NT2/D1 (cell line): ENCODE measurements around the gene IQGAP1.

Experiments
- DNase-seq: peaks from one replicate; pipeline ENCODE4 v3.0.0-alpha.2; 2011; ENCODE audit warnings: low read depth, low spot score
- H3K27me3 ChIP-seq: 2 replicates; pipeline ENCODE4 v1.6.0; 2011; ENCODE audit warnings: mild to moderate bottlenecking; ENCODE audit not compliant: insufficient read length, insufficient read depth
- H3K36me3 ChIP-seq: 2 replicates; pipeline ENCODE4 v1.6.1; 2011; ENCODE audit warnings: mild to moderate bottlenecking, low read length, mixed read lengths; ENCODE audit not compliant: insufficient read depth, insufficient read length
- H3K4me1 ChIP-seq: 2 replicates; pipeline ENCODE4 v1.5.1; 2011; ENCODE audit not compliant: insufficient read depth, insufficient read length
- H3K4me3 ChIP-seq: 2 replicates; pipeline ENCODE4 v1.5.1; 2011; ENCODE audit warnings: low read depth; ENCODE audit not compliant: insufficient read length
- H3K9ac ChIP-seq: 2 replicates; pipeline ENCODE4 v1.6.0; 2011; ENCODE audit warnings: low read depth; ENCODE audit not compliant: insufficient read length
- H3K9me3 ChIP-seq: 2 replicates; pipeline ENCODE4 v1.5.1; 2011; ENCODE audit warnings: mild to moderate bottlenecking, low read length; ENCODE audit not compliant: insufficient read depth
- SUZ12 ChIP-seq: IDR thresholded peaks from 2 replicates; pipeline ENCODE4 v1.6.1; 2011; ENCODE audit not compliant: insufficient read length, insufficient read depth; ENCODE audit errors: extremely low read depth
- YY1 ChIP-seq: IDR thresholded peaks from 2 replicates; pipeline ENCODE4 v1.6.1; 2011; ENCODE audit not compliant: insufficient read length, insufficient read depth
- ZNF274 ChIP-seq: IDR thresholded peaks from 2 replicates; pipeline ENCODE4 v1.6.1; 2011; ENCODE audit warnings: mild to moderate bottlenecking, low read depth, low read length

Gene IQGAP1

GRCh38 chr15:90545095-90545494, 157.1 kb downstream of the IQGAP1 start:
- Histone ChIP-seq H3K27me3 (no peaks in the 10 kb centered on the region), H3K4me1 (no peaks in the 10 kb centered on the region), H3K9ac (no peak overlapping the region), H3K9me3 (no peaks in the 10 kb centered on the region), H3K4me3 (no peak overlapping the region), H3K36me3 (no peaks in the 10 kb centered on the region)
- DNase-seq, result no peak
- TF ChIP-seq SUZ12 (no peak), YY1 (no peak), ZNF274 (no peak)

GRCh38 chr15:90547540-90547939, 159.5 kb downstream of the IQGAP1 start:
- DNase-seq, result no peak
- peaks cover 2% of the 10 kb centered on the region for H3K4me1 ChIP-seq
- H3K9ac ChIP-seq, result no peak overlapping the region
- no peaks in the 10 kb centered on the region for H3K36me3 ChIP-seq
- H3K4me3 ChIP-seq, result no peak overlapping the region
- no peak for TF ChIP-seq SUZ12
- no peaks in the 10 kb centered on the region for H3K9me3 ChIP-seq
- H3K27me3 ChIP-seq, result no peaks in the 10 kb centered on the region

DNA sequence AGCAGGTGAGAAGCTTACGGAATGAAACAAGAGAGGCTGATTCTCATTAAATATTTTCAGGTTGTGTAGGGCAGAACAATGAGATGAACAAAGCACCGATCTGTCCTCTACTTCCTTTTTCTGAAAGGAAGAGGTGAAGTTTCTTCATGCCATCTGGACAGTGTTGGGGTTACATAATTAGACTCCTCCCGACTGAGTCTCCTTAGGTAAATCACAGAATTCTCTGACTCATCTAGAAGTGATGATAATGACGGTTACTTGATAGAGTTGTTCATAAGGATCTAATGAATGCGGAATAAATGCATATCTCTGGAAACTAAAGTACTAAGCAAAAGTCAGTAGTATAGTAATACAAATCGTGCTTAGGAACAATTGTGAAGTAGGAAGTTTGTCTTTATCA, 162.9 kb downstream of the IQGAP1 start:
- H3K4me3 ChIP-seq, result no peak overlapping the region
- TF ChIP-seq SUZ12 (no peak), ZNF274 (no peak), YY1 (no peak)
- peaks cover 2% of the 10 kb centered on the region for H3K36me3 ChIP-seq
- no peak overlapping the region for H3K9ac ChIP-seq
- H3K27me3 ChIP-seq, result no peaks in the 10 kb centered on the region
- DNase-seq, result no peak
- H3K9me3 ChIP-seq, result no peaks in the 10 kb centered on the region
- H3K4me1 ChIP-seq, result peaks cover 2% of the 10 kb centered on the region
